ENCODE measurements around the gene MED12L. TPM values are rescaled to one million over a fixed set of nuclear protein-coding genes. Genes with fewer than 3 reads are reported as not detected.
"Not testable (repeated sequence)": the region's sequence is repeated elsewhere in the genome, so short reads cannot be mapped to it uniquely, and the experiment has no call there.

Gene MED12L
- total RNA-seq, 4 donors from 2014 or later, result 0.09 to 3.3 (median 0.13) TPM; not detected in 1

DNA sequence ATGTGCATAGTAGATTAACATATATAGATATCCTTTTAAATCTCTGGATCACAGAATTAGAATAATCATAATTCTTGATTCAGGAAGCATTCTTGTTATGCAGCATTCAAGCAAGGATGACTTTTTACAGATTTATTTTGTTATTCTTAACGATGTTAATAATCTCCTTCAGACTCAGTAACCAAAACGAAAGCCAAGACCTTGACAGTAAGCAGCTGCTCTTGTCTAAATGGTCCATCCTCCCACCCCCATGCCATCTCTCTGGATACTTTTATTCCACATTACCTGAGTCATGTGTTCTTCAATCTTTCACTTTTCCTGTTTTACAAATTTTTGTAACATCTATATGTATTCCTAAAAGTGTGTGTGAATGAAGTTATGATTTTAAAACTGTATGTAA lies 150.9 kb downstream of the MED12L start:
- no peaks in the 10 kb centered on the region for H3K27me3 ChIP-seq
- H3K4me3 ChIP-seq, result no peak overlapping the region
- TF ChIP-seq POLR2A (IDR thresholded peaks at IDR 0.05), result no peak
- TF ChIP-seq, protein P1, sequence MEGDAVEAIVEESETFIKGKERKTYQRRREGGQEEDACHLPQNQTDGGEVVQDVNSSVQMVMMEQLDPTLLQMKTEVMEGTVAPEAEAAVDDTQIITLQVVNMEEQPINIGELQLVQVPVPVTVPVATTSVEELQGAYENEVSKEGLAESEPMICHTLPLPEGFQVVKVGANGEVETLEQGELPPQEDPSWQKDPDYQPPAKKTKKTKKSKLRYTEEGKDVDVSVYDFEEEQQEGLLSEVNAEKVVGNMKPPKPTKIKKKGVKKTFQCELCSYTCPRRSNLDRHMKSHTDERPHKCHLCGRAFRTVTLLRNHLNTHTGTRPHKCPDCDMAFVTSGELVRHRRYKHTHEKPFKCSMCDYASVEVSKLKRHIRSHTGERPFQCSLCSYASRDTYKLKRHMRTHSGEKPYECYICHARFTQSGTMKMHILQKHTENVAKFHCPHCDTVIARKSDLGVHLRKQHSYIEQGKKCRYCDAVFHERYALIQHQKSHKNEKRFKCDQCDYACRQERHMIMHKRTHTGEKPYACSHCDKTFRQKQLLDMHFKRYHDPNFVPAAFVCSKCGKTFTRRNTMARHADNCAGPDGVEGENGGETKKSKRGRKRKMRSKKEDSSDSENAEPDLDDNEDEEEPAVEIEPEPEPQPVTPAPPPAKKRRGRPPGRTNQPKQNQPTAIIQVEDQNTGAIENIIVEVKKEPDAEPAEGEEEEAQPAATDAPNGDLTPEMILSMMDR (IDR thresholded peaks at IDR 0.05), result no peak
- no peaks in the 10 kb centered on the region for H3K4me1 ChIP-seq
- no peak for DNase-seq
- H3K9me3 ChIP-seq, result no peaks in the 10 kb centered on the region
- H3K36me3 ChIP-seq, result no peaks in the 10 kb centered on the region
- H3K27ac ChIP-seq, result no peak overlapping the region

DNA sequence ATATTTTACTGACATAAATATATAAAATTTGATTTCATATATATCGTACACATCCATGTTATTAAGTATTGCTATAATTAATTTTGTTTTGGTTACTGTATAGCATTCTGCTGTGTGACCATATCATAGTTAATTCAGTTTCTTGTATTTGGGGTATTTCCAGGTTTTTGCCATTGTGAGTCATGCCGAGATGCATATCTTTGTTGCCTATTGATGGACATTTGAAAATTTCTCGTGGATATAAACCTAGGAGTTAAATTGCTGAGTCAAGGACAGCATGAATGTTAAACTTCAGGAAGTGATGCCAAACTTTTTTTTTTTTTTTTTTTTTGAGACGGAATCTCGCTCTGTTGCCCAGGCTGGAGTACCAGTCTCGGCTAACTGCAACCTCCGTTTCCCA lies 151.3 kb downstream of the MED12L start:
- Histone ChIP-seq H3K36me3 (no peaks in the 10 kb centered on the region), H3K27me3 (no peaks in the 10 kb centered on the region), H3K4me3 (no peak overlapping the region), H3K27ac (no peak overlapping the region), H3K4me1 (no peaks in the 10 kb centered on the region), H3K9me3 (no peaks in the 10 kb centered on the region)
- no peak for TF ChIP-seq POLR2A (IDR thresholded peaks at IDR 0.05)
- TF ChIP-seq, protein P1 (IDR thresholded peaks at IDR 0.05), result no peak
- DNase-seq, result no peak

DNA sequence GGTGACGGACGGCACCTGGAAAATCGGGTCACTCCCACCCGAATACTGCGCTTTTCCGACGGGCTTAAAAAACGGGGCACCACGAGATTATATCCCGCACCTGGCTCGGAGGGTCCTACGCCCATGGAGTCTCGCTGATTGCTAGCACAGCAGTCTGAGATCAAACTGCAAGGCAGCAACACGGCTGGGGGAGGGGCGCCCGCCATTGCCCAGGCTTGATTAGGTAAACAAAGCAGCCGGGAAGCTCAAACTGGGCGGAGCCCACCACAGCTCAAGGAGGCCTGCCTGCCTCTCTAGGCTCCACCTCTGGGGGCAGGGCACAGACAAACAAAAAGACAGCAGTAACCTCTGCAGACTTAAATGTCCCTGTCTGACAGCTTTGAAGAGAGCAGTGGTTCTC lies 156.5 kb downstream of the MED12L start:
- not testable (repeated sequence) for H3K4me3 ChIP-seq, H3K9me3 ChIP-seq, H3K27me3 ChIP-seq, H3K4me1 ChIP-seq, H3K36me3 ChIP-seq, DNase-seq, H3K27ac ChIP-seq

DNA sequence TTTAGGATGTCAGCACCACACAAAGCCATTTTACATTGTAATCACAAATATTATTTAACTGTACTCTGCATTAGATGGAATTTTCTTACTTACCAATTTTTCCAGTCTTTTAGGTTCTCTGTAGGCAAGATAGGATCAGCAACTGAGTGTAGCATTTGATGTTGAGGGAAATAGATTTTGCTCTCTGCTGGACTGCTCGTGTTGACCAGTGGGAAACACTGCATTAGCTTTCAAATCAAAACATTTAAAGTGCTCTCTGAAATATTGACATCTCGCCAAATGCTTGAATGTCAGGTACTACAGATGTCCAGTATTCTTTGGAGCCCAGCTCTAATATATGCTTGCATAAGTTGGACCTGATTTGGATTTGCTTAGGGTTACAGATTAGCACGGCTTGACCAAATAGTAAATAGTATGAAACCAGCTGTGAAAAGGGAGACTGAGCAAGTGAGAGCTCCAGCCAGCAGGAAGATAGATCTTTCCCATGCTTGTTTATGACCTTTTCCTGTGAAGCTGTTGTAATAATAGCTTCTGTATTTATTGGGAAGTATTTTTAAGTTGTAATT lies 163.4 kb downstream of the MED12L start:
- TF ChIP-seq, protein P1 (IDR thresholded peaks at IDR 0.05), result no peak
- no peak for TF ChIP-seq POLR2A (IDR thresholded peaks at IDR 0.05)
- Histone ChIP-seq H3K27me3 (no peaks in the 10 kb centered on the region), H3K4me1 (no peaks in the 10 kb centered on the region), H3K4me3 (no peak overlapping the region), H3K9me3 (no peaks in the 10 kb centered on the region), H3K36me3 (no peaks in the 10 kb centered on the region), H3K27ac (no peak overlapping the region)
- no peak for DNase-seq

DNA sequence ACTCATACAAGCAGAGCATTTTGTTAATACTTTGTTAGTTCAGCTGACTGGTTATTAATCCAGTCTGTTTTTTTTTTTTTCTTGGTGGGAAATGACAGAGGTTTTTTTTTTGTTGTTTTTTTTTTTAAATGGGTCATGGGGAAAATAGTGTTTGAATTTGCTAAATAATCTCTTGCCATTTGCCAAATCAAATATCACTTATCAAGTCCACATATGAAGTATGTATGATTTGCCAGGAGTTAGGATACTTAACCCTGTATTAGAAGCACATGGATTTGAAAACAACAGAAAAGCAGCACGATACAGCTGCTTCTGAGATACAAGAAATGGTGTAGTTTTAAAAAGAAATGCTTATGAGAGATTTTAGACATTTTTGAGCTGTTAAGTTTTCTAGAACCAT lies 171.3 kb downstream of the MED12L start:
- peak overlapping the region in 1 of 4 donors; percentile 20 for H3K27ac ChIP-seq
- no peak overlapping the region for H3K4me3 ChIP-seq
- DNase-seq, result no peak
- no peaks in the 10 kb centered on the region for H3K9me3 ChIP-seq
- H3K27me3 ChIP-seq, result no peaks in the 10 kb centered on the region
- TF ChIP-seq, protein P1 (IDR thresholded peaks at IDR 0.05), result no peak
- no peak for TF ChIP-seq POLR2A (IDR thresholded peaks at IDR 0.05)
- no peaks in the 10 kb centered on the region for H3K4me1 ChIP-seq
- no peaks in the 10 kb centered on the region for H3K36me3 ChIP-seq

DNA sequence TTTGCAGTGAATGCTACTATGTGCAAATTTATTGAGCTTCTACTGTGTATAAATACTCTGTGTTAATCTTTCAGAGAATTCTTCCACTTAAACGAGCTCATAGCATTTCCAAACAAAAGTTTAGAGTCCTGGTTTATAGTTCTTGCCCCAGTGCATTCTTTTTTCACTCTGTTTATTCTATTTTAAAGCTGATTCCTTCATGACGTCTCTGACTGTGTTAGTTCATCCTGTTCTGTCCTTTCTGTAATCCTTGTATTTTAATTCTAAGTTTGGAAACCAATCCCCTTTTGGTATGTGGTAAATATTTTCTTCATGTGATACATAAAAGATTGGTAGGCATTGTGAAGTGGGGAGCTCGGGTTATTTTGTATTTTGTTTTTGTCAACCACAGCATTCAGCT lies 174.2 kb downstream of the MED12L start:
- H3K9me3 ChIP-seq, result no peaks in the 10 kb centered on the region
- H3K36me3 ChIP-seq, result no peaks in the 10 kb centered on the region
- no peaks in the 10 kb centered on the region for H3K27me3 ChIP-seq
- H3K27ac ChIP-seq, result peak overlapping the region in 2 of 4 donors; percentile 48 to 63
- H3K4me3 ChIP-seq, result no peak overlapping the region
- no peaks in the 10 kb centered on the region for H3K4me1 ChIP-seq
- no peak for DNase-seq
- TF ChIP-seq, protein P1 (IDR thresholded peaks at IDR 0.05), result no peak
- TF ChIP-seq POLR2A (IDR thresholded peaks at IDR 0.05), result no peak

All from Peyer's patch (tissue), 4 donors.